Trophoblast cell (in vitro differentiated cells and primary cell): ENCODE data around the gene AOAH.
A peak's percentile ranks its signal among the peaks of the same experiment; 100 is the strongest.

Experiments
- DNase-seq, 2 donors: peaks; one replicate each; pipeline ENCODE4 v3.0.0-alpha.2; 2016
- H2AFZ ChIP-seq: 2 replicates; pipeline ENCODE4 v1.6.1; 2013; ENCODE audit warnings: low read length, moderate library complexity, mild to moderate bottlenecking; ENCODE audit not compliant: insufficient read depth, poor library complexity
- H2AK5ac ChIP-seq: 2 replicates; pipeline ENCODE4 v1.6.1; 2013; ENCODE audit warnings: mild to moderate bottlenecking, low read length
- H2BK120ac ChIP-seq: 2 replicates; pipeline ENCODE4 v1.6.1; 2013; ENCODE audit warnings: low read length, mild to moderate bottlenecking, moderate library complexity; ENCODE audit not compliant: insufficient read depth, poor library complexity
- H2BK12ac ChIP-seq: 2 replicates; pipeline ENCODE4 v1.6.1; 2013; ENCODE audit warnings: mild to moderate bottlenecking, low read length, moderate library complexity
- H2BK5ac ChIP-seq: 2 replicates; pipeline ENCODE4 v1.6.1; 2013; ENCODE audit warnings: low read length, low read depth, moderate library complexity, mild to moderate bottlenecking; ENCODE audit not compliant: poor library complexity
- H3K14ac ChIP-seq: 2 replicates; pipeline ENCODE4 v1.6.1; 2013; ENCODE audit warnings: mild to moderate bottlenecking, low read length
- H3K18ac ChIP-seq: 2 replicates; pipeline ENCODE4 v1.6.1; 2013; ENCODE audit warnings: mild to moderate bottlenecking, low read length
- H3K23ac ChIP-seq: 2 replicates; pipeline ENCODE4 v1.6.1; 2013; ENCODE audit warnings: low read length
- H3K27ac ChIP-seq: 2 replicates; pipeline ENCODE4 v1.5.1; 2013; ENCODE audit warnings: low read depth, mild to moderate bottlenecking, inconsistent platforms, low read length, moderate library complexity
- H3K27me3 ChIP-seq: 2 replicates; pipeline ENCODE4 v1.6.1; 2013; ENCODE audit warnings: inconsistent platforms, mild to moderate bottlenecking, low read length, moderate library complexity; ENCODE audit not compliant: insufficient read depth
- H3K36me3 ChIP-seq, 2 experiments: 1 replicate in 1 of 2; 2 replicates in 1 of 2; pipeline ENCODE4 v1.6.1; 2013; ENCODE audit warnings: low read length in 2 of 2, mild to moderate bottlenecking in 2 of 2, moderate library complexity in 1 of 2; ENCODE audit not compliant: insufficient read depth in 2 of 2, control insufficient read depth in 1 of 2
- H3K4ac ChIP-seq: 2 replicates; pipeline ENCODE4 v1.6.1; 2013; ENCODE audit warnings: low read depth, mild to moderate bottlenecking, low read length, moderate library complexity
- H3K4me1 ChIP-seq, 2 experiments: 1 replicate in 1 of 2; 2 replicates in 1 of 2; pipeline ENCODE4 v1.6.1; 2013; ENCODE audit warnings: low read length in 2 of 2, mild to moderate bottlenecking in 2 of 2, moderate library complexity in 1 of 2; ENCODE audit not compliant: insufficient read depth in 2 of 2, control insufficient read depth in 1 of 2
- H3K4me2 ChIP-seq: 2 replicates; pipeline ENCODE4 v1.6.1; 2013; ENCODE audit warnings: inconsistent platforms, mild to moderate bottlenecking, low read length, moderate library complexity
- H3K4me3 ChIP-seq: 2 replicates; pipeline ENCODE4 v1.5.1; 2013; ENCODE audit warnings: mild to moderate bottlenecking, low read depth, low read length, inconsistent platforms
- H3K79me1 ChIP-seq: one replicate; pipeline ENCODE4 v1.6.1; 2013; ENCODE audit warnings: low read length
- H3K79me2 ChIP-seq: 2 replicates; pipeline ENCODE4 v1.6.1; 2013; ENCODE audit warnings: low read length, mild to moderate bottlenecking; ENCODE audit not compliant: control insufficient read depth, insufficient read depth, poor library complexity
- H3K9ac ChIP-seq: 2 replicates; pipeline ENCODE4 v1.6.1; 2013; ENCODE audit warnings: mild to moderate bottlenecking, low read length
- H3K9me3 ChIP-seq: 2 replicates; pipeline ENCODE4 v1.6.1; 2013; ENCODE audit warnings: low read depth, mild to moderate bottlenecking, control low read depth, inconsistent platforms, low read length; ENCODE audit not compliant: insufficient read depth
- H4K12ac ChIP-seq: 2 replicates; pipeline ENCODE4 v1.6.1; 2013; ENCODE audit warnings: low read depth, mild to moderate bottlenecking, low read length, moderate library complexity
- H4K8ac ChIP-seq: 2 replicates; pipeline ENCODE4 v1.6.1; 2013; ENCODE audit warnings: low read depth, mild to moderate bottlenecking, low read length, moderate library complexity
- H4K91ac ChIP-seq: one replicate; pipeline ENCODE4 v1.6.1; 2013; ENCODE audit warnings: low read depth, mild to moderate bottlenecking, low read length, moderate library complexity
- WGBS: extraction: QIAGEN DNeasy Blood & Tissue Kit; methylation state at CpG from one replicate; pipeline ENCODE4 v1.1.7; 2013; ENCODE audit warnings: missing lambda C conversion rate; ENCODE audit not compliant: insufficient read length, insufficient coverage; ENCODE audit errors: extremely low coverage; 5-methylcytosine and 5-hydroxymethylcytosine counted together

Gene AOAH

DNA sequence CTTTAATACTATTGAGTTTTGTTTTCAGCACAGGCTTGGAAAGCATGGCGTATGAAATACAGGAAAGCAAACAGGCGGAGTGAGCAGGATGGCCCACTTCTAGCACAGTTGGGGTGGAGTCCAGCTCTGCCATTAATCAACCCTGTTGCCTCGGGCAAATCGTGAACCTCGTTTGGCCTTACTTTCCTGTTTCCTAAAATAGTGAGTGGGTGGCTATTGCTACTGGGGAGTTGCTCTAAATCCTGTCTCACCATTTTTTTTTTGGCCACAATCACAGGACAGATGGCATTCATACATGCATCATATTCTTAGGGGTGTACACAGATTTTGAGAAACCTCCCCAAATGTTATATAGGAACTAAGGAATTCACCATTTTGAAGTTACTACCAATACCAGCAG, 176.9 kb downstream of the AOAH start:
- H3K4me2 ChIP-seq, result no peak overlapping the region
- H2AFZ ChIP-seq, result no peak overlapping the region
- no peak overlapping the region for H3K4me3 ChIP-seq
- WGBS, result no CpG with 5 or more reads among the region's 5 CpGs
- H3K4me1 ChIP-seq, result no peaks in the 10 kb centered on the region
- H3K36me3 ChIP-seq, result no peaks in the 10 kb centered on the region
- H4K91ac ChIP-seq, result no peak overlapping the region
- H3K79me1 ChIP-seq, result no peaks in the 10 kb centered on the region
- H3K9me3 ChIP-seq, result no peaks in the 10 kb centered on the region
- no peaks in the 10 kb centered on the region for H3K27me3 ChIP-seq
- H4K12ac ChIP-seq, result no peak overlapping the region
- no peak overlapping the region for H3K27ac ChIP-seq
- no peaks in the 10 kb centered on the region for H3K79me2 ChIP-seq
- no peak overlapping the region for H2BK12ac ChIP-seq
- no peak overlapping the region for H3K23ac ChIP-seq
- no peak overlapping the region for H3K4ac ChIP-seq
- no peak overlapping the region for H3K9ac ChIP-seq
- H2AK5ac ChIP-seq, result no peak overlapping the region
- no peak for DNase-seq
- H3K14ac ChIP-seq, result no peak overlapping the region
- no peak overlapping the region for H4K8ac ChIP-seq
- no peak overlapping the region for H3K18ac ChIP-seq
- H2BK5ac ChIP-seq, result no peak overlapping the region
- H2BK120ac ChIP-seq, result no peak overlapping the region

- Histone ChIP-seq H3K14ac (no peak overlapping the region), H4K8ac (no peak overlapping the region), H4K91ac (no peak overlapping the region), H2AFZ (no peak overlapping the region), H3K79me2 (no peaks in the 10 kb centered on the region), H3K79me1 (no peaks in the 10 kb centered on the region), H3K4me2 (no peak overlapping the region), H3K18ac (no peak overlapping the region), H3K4me1 (no peaks in the 10 kb centered on the region), H3K9ac (no peak overlapping the region), H3K4ac (no peak overlapping the region), H3K4me3 (no peak overlapping the region), H2BK5ac (no peak overlapping the region), H3K9me3 (no peaks in the 10 kb centered on the region), H3K27me3 (no peaks in the 10 kb centered on the region), H3K27ac (no peak overlapping the region), H2BK120ac (no peak overlapping the region), H3K36me3 (no peaks in the 10 kb centered on the region), H4K12ac (no peak overlapping the region), H2BK12ac (no peak overlapping the region), H2AK5ac (no peak overlapping the region), H3K23ac (no peak overlapping the region)
- no peak for DNase-seq
- WGBS, result no CpG with 5 or more reads among the region's 1 CpG
Measured at GRCh38 chr7:36546331-36546730, 178.0 kb downstream of the AOAH start.

DNA sequence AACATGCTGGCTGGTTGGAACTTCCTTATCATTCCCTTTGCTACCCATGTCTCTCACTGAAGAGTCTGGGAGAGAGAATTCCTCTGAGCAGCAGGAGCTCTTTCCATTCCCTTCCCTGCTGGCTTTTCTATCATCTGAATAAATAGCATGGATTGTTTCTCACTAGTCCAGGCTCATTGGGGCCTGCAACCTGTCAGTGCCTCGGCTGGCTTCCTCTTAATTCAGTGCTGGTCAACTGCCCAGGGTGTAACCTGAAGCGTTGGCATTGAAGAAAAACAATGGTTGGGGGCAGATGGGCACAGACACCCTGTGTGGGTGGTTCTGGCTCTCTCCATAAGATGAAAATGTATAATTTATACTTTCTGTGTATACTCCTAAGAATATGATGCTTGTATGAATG, 179.0 kb downstream of the AOAH start:
- no peak overlapping the region for H3K14ac ChIP-seq
- H3K79me2 ChIP-seq, result no peaks in the 10 kb centered on the region
- no peak for DNase-seq
- H3K4ac ChIP-seq, result no peak overlapping the region
- no peak overlapping the region for H3K9ac ChIP-seq
- no peak overlapping the region for H2BK5ac ChIP-seq
- H3K9me3 ChIP-seq, result no peaks in the 10 kb centered on the region
- no CpG with 5 or more reads among the region's 2 CpGs for WGBS
- no peak overlapping the region for H3K4me3 ChIP-seq
- H4K12ac ChIP-seq, result no peak overlapping the region
- no peaks in the 10 kb centered on the region for H3K36me3 ChIP-seq
- H3K4me1 ChIP-seq, result no peaks in the 10 kb centered on the region
- no peak overlapping the region for H3K4me2 ChIP-seq
- H2AK5ac ChIP-seq, result no peak overlapping the region
- no peak overlapping the region for H2AFZ ChIP-seq
- no peak overlapping the region for H2BK12ac ChIP-seq
- no peak overlapping the region for H3K18ac ChIP-seq
- H4K8ac ChIP-seq, result no peak overlapping the region
- H3K27ac ChIP-seq, result no peak overlapping the region
- H4K91ac ChIP-seq, result no peak overlapping the region
- H3K23ac ChIP-seq, result no peak overlapping the region
- no peaks in the 10 kb centered on the region for H3K27me3 ChIP-seq
- no peaks in the 10 kb centered on the region for H3K79me1 ChIP-seq
- no peak overlapping the region for H2BK120ac ChIP-seq

DNA sequence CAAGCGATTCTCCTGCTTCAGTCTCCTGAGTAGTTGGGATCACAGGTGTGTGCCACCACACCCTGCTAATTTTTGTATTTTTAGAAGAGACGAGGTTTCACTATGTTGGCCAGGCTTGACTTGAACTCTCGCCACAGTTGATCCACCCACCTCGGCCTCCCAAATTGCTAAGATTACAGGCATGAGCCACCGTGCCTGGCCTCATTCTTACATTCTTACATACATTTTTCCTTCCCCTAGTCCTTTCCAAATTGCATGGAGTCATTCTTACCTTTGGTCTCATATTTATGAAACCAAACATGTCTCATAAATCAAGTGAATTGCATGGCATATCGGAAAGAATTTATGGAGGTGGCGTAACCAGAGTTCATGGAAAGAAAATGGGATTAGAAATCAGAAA, 186.2 kb downstream of the AOAH start:
- H3K79me2 ChIP-seq, result no peaks in the 10 kb centered on the region
- no peak overlapping the region for H3K27ac ChIP-seq
- H4K12ac ChIP-seq, result no peak overlapping the region
- no peak overlapping the region for H4K91ac ChIP-seq
- H2BK120ac ChIP-seq, result no peak overlapping the region
- H3K9ac ChIP-seq, result no peak overlapping the region
- no peaks in the 10 kb centered on the region for H3K36me3 ChIP-seq
- H3K14ac ChIP-seq, result no peak overlapping the region
- H3K4me1 ChIP-seq, result no peaks in the 10 kb centered on the region
- H2AFZ ChIP-seq, result no peak overlapping the region
- no CpG with 5 or more reads among the region's 7 CpGs for WGBS
- H3K23ac ChIP-seq, result no peak overlapping the region
- H4K8ac ChIP-seq, result no peak overlapping the region
- H3K4me3 ChIP-seq, result no peak overlapping the region
- H2BK5ac ChIP-seq, result no peak overlapping the region
- H3K9me3 ChIP-seq, result peaks cover 2% of the 10 kb centered on the region
- no peak overlapping the region for H3K4ac ChIP-seq
- H2BK12ac ChIP-seq, result no peak overlapping the region
- no peaks in the 10 kb centered on the region for H3K27me3 ChIP-seq
- no peaks in the 10 kb centered on the region for H3K79me1 ChIP-seq
- peak; percentile 87 to 93 for DNase-seq
- H3K18ac ChIP-seq, result no peak overlapping the region
- H3K4me2 ChIP-seq, result no peak overlapping the region
- no peak overlapping the region for H2AK5ac ChIP-seq
